Measurements from ENCODE around the gene D2HGDH.

GRCh38 chr2:241763551-241764274, 29.3 kb downstream of the D2HGDH start:
- TF ChIP-seq POLR2AphosphoS5 (IDR thresholded peaks at IDR 0.05; ENCODE audit: low read depth, low read length) (no peak), REST (IDR thresholded peaks at IDR 0.05; ENCODE audit: insufficient read depth in 1 of 2, low read depth in 2 of 2, low read length in 2 of 2) (no peak), SIN3A (IDR thresholded peaks at IDR 0.05; ENCODE audit: borderline replicate concordance, insufficient read depth, low read length) (no peak), TAF1 (IDR thresholded peaks at IDR 0.05; ENCODE audit: borderline replicate concordance, insufficient read depth, low read length) (no peak), FOXP2 (optimal IDR thresholded peaks at IDR 0.05; ENCODE audit: borderline replicate concordance, extremely low read depth, extremely low read length, insufficient read depth) (no peak)

Data from PFSK-1 (cell line).